ENCODE data around the gene PPP1R13B.

GRCh38 chr14:103806805-103807204 lies 40.6 kb downstream of the PPP1R13B start:
- TF ChIP-seq CTCF (IDR thresholded peaks at IDR 0.05; ENCODE audit: insufficient read depth, low read length): no peak
- no peak for TF ChIP-seq GABPA (IDR thresholded peaks at IDR 0.05; ENCODE audit: low read depth)
- TF ChIP-seq REST (IDR thresholded peaks at IDR 0.05; ENCODE audit: insufficient replicate concordance, low read depth): no peak
